H9 (cell line): Measurements from ENCODE around the gene MSI2. TPM values are rescaled to one million over a fixed set of nuclear protein-coding genes. Genes with fewer than 3 reads are reported as not detected.

Experiments
- DNase-seq: peaks from one replicate; pipeline ENCODE4 v3.0.0-alpha.2; 2017
- H2AFZ ChIP-seq: one replicate; pipeline ENCODE4 v1.6.1; 2013; ENCODE audit warnings: mild to moderate bottlenecking, low read length, control low read depth, moderate library complexity
- H2AK5ac ChIP-seq: 2 replicates; pipeline ENCODE4 v1.6.1; 2013; ENCODE audit warnings: low read length, control low read depth, mixed read lengths; ENCODE audit not compliant: insufficient read length
- H2BK120ac ChIP-seq: one replicate; pipeline ENCODE4 v1.6.1; 2013; ENCODE audit warnings: low read depth, mild to moderate bottlenecking, low read length, control low read depth, inconsistent platforms; ENCODE audit not compliant: poor library complexity, severe bottlenecking
- H2BK12ac ChIP-seq: 2 replicates; pipeline ENCODE4 v1.6.1; 2013; ENCODE audit warnings: low read length, control low read depth, mixed read lengths, low read depth; ENCODE audit not compliant: insufficient read length
- H2BK15ac ChIP-seq: 2 replicates; pipeline ENCODE4 v1.6.1; 2013; ENCODE audit warnings: low read depth, low read length, control low read depth
- H2BK20ac ChIP-seq: one replicate; pipeline ENCODE4 v1.6.1; 2013; ENCODE audit warnings: low read depth, mild to moderate bottlenecking, low read length, control low read depth, inconsistent platforms; ENCODE audit not compliant: poor library complexity, severe bottlenecking
- H2BK5ac ChIP-seq: 2 replicates; pipeline ENCODE4 v1.6.1; 2013; ENCODE audit warnings: low read length, control low read depth, mixed read lengths; ENCODE audit not compliant: insufficient read length
- H3K14ac ChIP-seq: 2 replicates; pipeline ENCODE4 v1.6.1; 2013; ENCODE audit warnings: low read length, control low read depth; ENCODE audit not compliant: insufficient read depth
- H3K18ac ChIP-seq: 2 replicates; pipeline ENCODE4 v1.6.1; 2013; ENCODE audit warnings: low read depth, mild to moderate bottlenecking, mixed read lengths, low read length, control low read depth; ENCODE audit not compliant: insufficient read length
- H3K23ac ChIP-seq: 2 replicates; pipeline ENCODE4 v1.6.1; 2013; ENCODE audit warnings: low read length, control low read depth, mixed read lengths, low read depth; ENCODE audit not compliant: insufficient read length
- H3K23me2 ChIP-seq: 2 replicates; pipeline ENCODE4 v1.6.1; 2013; ENCODE audit warnings: low read depth, mild to moderate bottlenecking, mixed read lengths, low read length, control low read depth; ENCODE audit not compliant: insufficient read length, poor library complexity, severe bottlenecking
- H3K27ac ChIP-seq: 2 replicates; pipeline ENCODE4 v1.5.1; 2013; ENCODE audit warnings: low read length, control low read depth, mixed read lengths, low read depth; ENCODE audit not compliant: insufficient read length
- H3K27me3 ChIP-seq: 2 replicates; pipeline ENCODE4 v1.6.1; 2013; ENCODE audit warnings: low read length, control low read depth, inconsistent platforms; ENCODE audit not compliant: insufficient read depth
- H3K4ac ChIP-seq: 2 replicates; pipeline ENCODE4 v1.6.1; 2013; ENCODE audit warnings: low read depth, mild to moderate bottlenecking, control low read depth, inconsistent platforms, low read length, moderate library complexity
- H3K4me1 ChIP-seq: 2 replicates; pipeline ENCODE4 v1.6.1; 2013; ENCODE audit warnings: low read length, control low read depth, inconsistent platforms; ENCODE audit not compliant: insufficient read depth
- H3K4me2 ChIP-seq: 2 replicates; pipeline ENCODE4 v1.6.1; 2013; ENCODE audit warnings: low read length, control low read depth, mixed read lengths; ENCODE audit not compliant: insufficient read length, insufficient read depth
- H3K56ac ChIP-seq: 2 replicates; pipeline ENCODE4 v1.6.1; 2013; ENCODE audit warnings: low read depth, mild to moderate bottlenecking, mixed read lengths, low read length, control low read depth; ENCODE audit not compliant: insufficient read length
- H3K79me1 ChIP-seq: 2 replicates; pipeline ENCODE4 v1.6.1; 2013; ENCODE audit warnings: low read depth, mild to moderate bottlenecking, moderate library complexity, low read length, control low read depth, inconsistent platforms; ENCODE audit not compliant: insufficient read depth, poor library complexity, severe bottlenecking
- H3K79me2 ChIP-seq: 2 replicates; pipeline ENCODE4 v1.6.1; 2013; ENCODE audit warnings: low read length, control low read depth, inconsistent platforms; ENCODE audit not compliant: insufficient read depth
- H3K9ac ChIP-seq: 2 replicates; pipeline ENCODE4 v1.6.1; 2013; ENCODE audit warnings: low read length, control low read depth, mixed read lengths; ENCODE audit not compliant: insufficient read length; ENCODE audit errors: extremely low read depth
- H3K9me3 ChIP-seq: one replicate; pipeline ENCODE4 v1.6.1; 2013; ENCODE audit warnings: low read depth, low read length, inconsistent platforms; ENCODE audit not compliant: control insufficient read depth
- H3T11ph ChIP-seq: one replicate; pipeline ENCODE4 v1.6.1; 2013; ENCODE audit warnings: mild to moderate bottlenecking, low read length, control low read depth, inconsistent platforms
- H4K20me1 ChIP-seq: one replicate; pipeline ENCODE4 v1.6.1; 2013; ENCODE audit not compliant: control insufficient read depth, insufficient read length, insufficient read depth
- H4K5ac ChIP-seq: 2 replicates; pipeline ENCODE4 v1.6.1; 2013; ENCODE audit warnings: low read depth, mild to moderate bottlenecking, mixed read lengths, low read length, control low read depth; ENCODE audit not compliant: insufficient read length
- H4K8ac ChIP-seq: replicated peaks from 2 replicates; pipeline ENCODE4 v1.6.1; 2013; ENCODE audit warnings: low read length, control low read depth, mixed read lengths, low read depth; ENCODE audit not compliant: insufficient read length
- H4K91ac ChIP-seq: 2 replicates; pipeline ENCODE4 v1.6.1; 2013; ENCODE audit warnings: low read depth, mild to moderate bottlenecking, moderate library complexity, mixed read lengths, low read length, control low read depth; ENCODE audit not compliant: insufficient read length
- H3K27ac Mint-ChIP-seq, 3 experiments: 2 replicates in 2 of 3; 3 replicates in 1 of 3; pipeline ENCODE4 v1.8.0; 2020 to 2021; ENCODE audit warnings: mixed read lengths in 3 of 3, mild to moderate bottlenecking in 1 of 3, moderate library complexity in 1 of 3
- H3K27me3 Mint-ChIP-seq: 2 replicates; pipeline ENCODE4 v1.8.0; 2021; ENCODE audit warnings: low read depth, mild to moderate bottlenecking, moderate library complexity, mixed read lengths
- H3K36me3 Mint-ChIP-seq, 3 experiments: 2 replicates in 2 of 3; 3 replicates in 1 of 3; pipeline ENCODE4 v1.8.0; 2020 to 2021; ENCODE audit warnings: low read depth in 3 of 3, mixed read lengths in 3 of 3; ENCODE audit not compliant: insufficient read depth in 1 of 3
- H3K4me1 Mint-ChIP-seq, 2 experiments: 2 replicates each; pipeline ENCODE4 v1.8.0; 2020; ENCODE audit warnings: mixed read lengths in 2 of 2
- H3K4me3 Mint-ChIP-seq, 2 experiments: 2 replicates in 1 of 2; 3 replicates in 1 of 2; pipeline ENCODE4 v1.8.0; 2020 to 2021; ENCODE audit warnings: mild to moderate bottlenecking in 2 of 2, mixed read lengths in 2 of 2, moderate library complexity in 1 of 2
- H3K9me3 Mint-ChIP-seq, 2 experiments: 2 replicates in 1 of 2; 3 replicates in 1 of 2; pipeline ENCODE4 v1.8.0; 2020; ENCODE audit warnings: mild to moderate bottlenecking in 2 of 2, mixed read lengths in 2 of 2, moderate library complexity in 1 of 2
- WGBS: extraction: QIAGEN DNeasy Blood & Tissue Kit; methylation state at CpG from one replicate; pipeline ENCODE4 v1.1.7; 2013; ENCODE audit warnings: missing lambda C conversion rate, low lambda C conversion rate, mixed read lengths; ENCODE audit not compliant: insufficient read length; ENCODE audit errors: extremely low coverage; 5-methylcytosine and 5-hydroxymethylcytosine counted together
- total RNA-seq: library from RNA; stranded (reverse); gene quantifications from 2 replicates; pipeline ENCODE4 v1.2.1, GENCODE V29; 2021
- TF ChIP-seq, protein P1 (sequence below): fragments of 200-600 bp; sonication (generic); conservative IDR thresholded peaks from 3 replicates; pipeline ENCODE4 v1.8.0; 2021; ENCODE audit warnings: antibody characterized with exemption, mild to moderate bottlenecking

Gene MSI2
- total RNA-seq, 1 experiment from 2014 or later, result 98.5 TPM

DNA sequence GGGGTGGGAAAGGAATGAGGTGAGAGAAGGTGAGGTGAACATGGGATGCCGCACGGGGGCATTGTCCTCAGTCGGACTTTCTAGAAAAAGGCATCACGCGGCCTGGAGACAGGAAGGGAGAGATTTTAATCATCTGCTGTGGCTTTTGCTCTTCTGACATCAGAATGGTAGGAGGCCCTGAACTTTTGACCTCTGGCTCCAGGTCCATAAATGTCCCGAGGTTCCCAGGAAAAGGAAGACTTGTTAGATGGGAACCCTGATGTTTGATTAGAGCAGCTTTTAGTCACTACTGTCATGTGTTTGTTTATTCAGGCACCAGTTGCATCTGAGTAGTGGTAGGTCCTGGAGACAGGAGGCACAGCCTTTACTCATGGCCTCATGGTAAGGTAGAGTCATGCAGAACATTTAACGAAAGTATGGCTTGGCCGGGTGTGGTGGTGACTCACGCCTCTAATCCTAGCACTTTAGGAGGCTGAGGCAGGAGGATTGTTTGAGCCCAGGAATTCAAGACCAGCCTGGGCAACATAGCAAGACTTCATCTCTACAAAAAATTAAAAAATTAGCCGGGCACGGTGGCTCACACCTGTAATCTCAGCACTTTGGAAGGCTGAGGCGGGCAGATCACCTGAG lies 203.1 kb downstream of the MSI2 start:
- H3K23me2 ChIP-seq, result no peaks in the 10 kb centered on the region
- H3K79me2 ChIP-seq, result no peaks in the 10 kb centered on the region
- no peaks in the 10 kb centered on the region; the same call in 1 of the 2 replicates for H3K4me1 ChIP-seq
- H3K27me3 Mint-ChIP-seq, result no peaks in the 10 kb centered on the region
- H2BK15ac ChIP-seq, result no peak overlapping the region
- no peak overlapping the region for H2BK5ac ChIP-seq
- no peak overlapping the region for H3T11ph ChIP-seq
- H2AFZ ChIP-seq, result no peak overlapping the region
- no peak overlapping the region for H3K14ac ChIP-seq
- no peaks in the 10 kb centered on the region for H4K20me1 ChIP-seq
- H3K4ac ChIP-seq, result no peak overlapping the region
- H3K4me2 ChIP-seq, result no peak overlapping the region
- H3K56ac ChIP-seq, result no peak overlapping the region
- no peak overlapping the region for H2BK12ac ChIP-seq
- no peak for DNase-seq
- H3K9me3 ChIP-seq, result no peaks in the 10 kb centered on the region
- H4K5ac ChIP-seq, result no peak overlapping the region
- TF ChIP-seq, protein P1, sequence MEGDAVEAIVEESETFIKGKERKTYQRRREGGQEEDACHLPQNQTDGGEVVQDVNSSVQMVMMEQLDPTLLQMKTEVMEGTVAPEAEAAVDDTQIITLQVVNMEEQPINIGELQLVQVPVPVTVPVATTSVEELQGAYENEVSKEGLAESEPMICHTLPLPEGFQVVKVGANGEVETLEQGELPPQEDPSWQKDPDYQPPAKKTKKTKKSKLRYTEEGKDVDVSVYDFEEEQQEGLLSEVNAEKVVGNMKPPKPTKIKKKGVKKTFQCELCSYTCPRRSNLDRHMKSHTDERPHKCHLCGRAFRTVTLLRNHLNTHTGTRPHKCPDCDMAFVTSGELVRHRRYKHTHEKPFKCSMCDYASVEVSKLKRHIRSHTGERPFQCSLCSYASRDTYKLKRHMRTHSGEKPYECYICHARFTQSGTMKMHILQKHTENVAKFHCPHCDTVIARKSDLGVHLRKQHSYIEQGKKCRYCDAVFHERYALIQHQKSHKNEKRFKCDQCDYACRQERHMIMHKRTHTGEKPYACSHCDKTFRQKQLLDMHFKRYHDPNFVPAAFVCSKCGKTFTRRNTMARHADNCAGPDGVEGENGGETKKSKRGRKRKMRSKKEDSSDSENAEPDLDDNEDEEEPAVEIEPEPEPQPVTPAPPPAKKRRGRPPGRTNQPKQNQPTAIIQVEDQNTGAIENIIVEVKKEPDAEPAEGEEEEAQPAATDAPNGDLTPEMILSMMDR, result no peak
- peaks cover 3 to 7% (median 5%) of the 10 kb centered on the region in 3 experiments; a peak in 4 of 7 replicates for H3K36me3 Mint-ChIP-seq
- no peaks in the 10 kb centered on the region; the same call in 1 of the 2 replicates for H3K27me3 ChIP-seq
- H4K8ac ChIP-seq, result no peak overlapping the region
- H3K18ac ChIP-seq, result no peak overlapping the region
- H3K4me3 Mint-ChIP-seq, result no peak overlapping the region
- peaks cover 35 to 47% of the 10 kb centered on the region in 2 experiments for H3K4me1 Mint-ChIP-seq
- no peak overlapping the region for H3K9ac ChIP-seq
- H3K27ac ChIP-seq, result no peak overlapping the region
- no peaks in the 10 kb centered on the region for H3K9me3 Mint-ChIP-seq
- no peak overlapping the region for H3K23ac ChIP-seq
- no CpG with 5 or more reads among the region's 12 CpGs for WGBS
- H2BK120ac ChIP-seq, result no peak overlapping the region
- H2AK5ac ChIP-seq, result no peak overlapping the region
- no peak overlapping the region; a peak in 2 of 7 replicates for H3K27ac Mint-ChIP-seq
- no peaks in the 10 kb centered on the region for H3K79me1 ChIP-seq
- no peak overlapping the region for H2BK20ac ChIP-seq
- no peak overlapping the region for H4K91ac ChIP-seq
